A549 (cell line): ENCODE data around the gene SIAH2.

Experiments used
- CTCF ChIP-seq: fragments of >200 bp; sonication (Bioruptor Twin); formaldehyde crosslinking; IDR thresholded peaks from 3 replicates; pipeline ENCODE4 v1.5.1; 2016
- FOXS1 ChIP-seq: fragments of 250-450 bp; sonication (Bioruptor Pico); IDR thresholded peaks from 2 replicates; pipeline ENCODE4 v1.5.0; 2020; ENCODE audit warnings: mild to moderate bottlenecking, moderate library complexity
- KDM1A ChIP-seq: fragments of 200-600 bp; sonication (generic); IDR thresholded peaks from 2 replicates; pipeline ENCODE4 v1.6.1; 2016; ENCODE audit warnings: low read depth, mild to moderate bottlenecking
- MAFK ChIP-seq: fragments of 450-650 bp; IDR thresholded peaks from 2 replicates; pipeline ENCODE4 v1.6.1; 2014; ENCODE audit not compliant: partially characterized antibody
- MYC ChIP-seq: IDR thresholded peaks from 2 replicates; pipeline ENCODE4 v1.6.1; 2012; ENCODE audit warnings: mild to moderate bottlenecking, inconsistent platforms, low read length, improper control_type of control experiment, borderline replicate concordance
- POLR2A ChIP-seq: IDR thresholded peaks from 2 replicates; pipeline ENCODE4 v1.6.1; 2012; ENCODE audit warnings: mild to moderate bottlenecking, low read length
- REST ChIP-seq: fragments of 200-600 bp; sonication (generic); IDR thresholded peaks from 2 replicates; pipeline ENCODE4 v1.6.1; 2016; ENCODE audit warnings: antibody characterized with exemption, mild to moderate bottlenecking, moderate library complexity
- RFX5 ChIP-seq: fragments of 450-650 bp; IDR thresholded peaks from 2 replicates; pipeline ENCODE4 v1.7.1; 2014; ENCODE audit warnings: antibody characterized with exemption, mild to moderate bottlenecking, moderate library complexity

GRCh38 chr3:150806185-150806835 is 43.3 kb upstream of the SIAH2 start:
- TF ChIP-seq CTCF: no peak
- no peak for TF ChIP-seq MYC
- no peak for TF ChIP-seq MAFK
- no peak for TF ChIP-seq REST
- no peak for TF ChIP-seq FOXS1
- no peak for TF ChIP-seq RFX5
- no peak for TF ChIP-seq POLR2A
- no peak for TF ChIP-seq KDM1A
